ENCODE measurements around the gene HIBCH.
"Not testable (repeated sequence)": the region's sequence is repeated elsewhere in the genome, so short reads cannot be mapped to it uniquely, and the experiment has no call there.

HIBCH gene

DNA sequence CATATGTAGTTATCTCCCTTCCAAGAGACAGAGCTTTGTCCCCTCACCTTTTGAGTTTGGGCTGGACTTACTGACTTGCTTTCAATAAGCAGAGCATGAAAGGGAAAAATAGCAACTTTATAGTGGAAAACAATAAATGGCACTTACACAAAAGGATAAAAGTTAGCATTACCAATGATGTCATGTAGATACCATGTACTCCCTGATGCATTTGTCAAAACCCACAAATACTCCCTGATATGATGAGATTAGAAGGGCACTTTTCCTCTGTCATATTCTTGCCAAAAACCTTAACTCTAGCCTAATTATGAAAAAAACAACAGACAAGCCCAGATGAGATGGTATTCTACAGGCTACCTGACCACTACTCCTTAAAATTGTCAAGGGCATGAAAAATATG lies 16.0 kb downstream of the HIBCH start:
- Histone ChIP-seq H3K36me3 (ENCODE audit: control insufficient read depth in 1 of 2, insufficient read depth in 2 of 2, low read length in 2 of 2) (peaks cover 0 to 3% of the 10 kb centered on the region in 2 donors), H3K27ac (ENCODE audit: low read length) (no peak overlapping the region), H3K4me3 (ENCODE audit: low read depth in 1 of 2, low read length in 2 of 2) (no peak overlapping the region), H3K9me3 (ENCODE audit: control insufficient read depth in 1 of 2, low read length in 2 of 2) (no peaks in the 10 kb centered on the region), H3K27me3 (ENCODE audit: low read depth, low read length) (no peaks in the 10 kb centered on the region), H3K4me1 (ENCODE audit: control insufficient read depth in 1 of 2, insufficient read depth in 2 of 2, low read length in 2 of 2) (no peaks in the 10 kb centered on the region)

DNA sequence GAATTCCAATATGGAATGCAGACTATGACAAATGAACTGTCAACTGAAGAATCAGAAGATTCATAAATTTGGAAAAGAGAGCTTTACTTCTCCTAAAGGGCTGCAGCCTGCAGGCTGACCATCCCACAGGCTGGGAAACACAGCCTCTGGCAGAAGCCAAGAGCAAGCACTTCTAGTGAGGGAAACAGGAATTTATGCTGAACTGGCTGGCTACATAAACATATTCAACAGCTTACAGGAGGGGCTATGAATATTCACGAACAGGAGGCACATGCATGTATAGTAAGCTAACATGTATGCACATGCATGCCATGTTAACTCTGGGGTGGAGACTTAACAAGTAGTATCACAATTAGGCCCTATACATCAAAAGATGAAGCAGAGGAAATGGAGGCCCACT lies 17.6 kb downstream of the HIBCH start:
- peaks cover 0 to 3% of the 10 kb centered on the region in 2 donors for H3K9me3 ChIP-seq (ENCODE audit: control insufficient read depth in 1 of 2, low read length in 2 of 2)
- no peak overlapping the region for H3K4me3 ChIP-seq (ENCODE audit: low read depth in 1 of 2, low read length in 2 of 2)
- peaks cover 0 to 3% of the 10 kb centered on the region in 2 donors for H3K36me3 ChIP-seq (ENCODE audit: control insufficient read depth in 1 of 2, insufficient read depth in 2 of 2, low read length in 2 of 2)
- no peaks in the 10 kb centered on the region for H3K27me3 ChIP-seq (ENCODE audit: low read depth, low read length)
- no peak overlapping the region for H3K27ac ChIP-seq (ENCODE audit: low read length)
- H3K4me1 ChIP-seq (ENCODE audit: control insufficient read depth in 1 of 2, insufficient read depth in 2 of 2, low read length in 2 of 2): no peaks in the 10 kb centered on the region

DNA sequence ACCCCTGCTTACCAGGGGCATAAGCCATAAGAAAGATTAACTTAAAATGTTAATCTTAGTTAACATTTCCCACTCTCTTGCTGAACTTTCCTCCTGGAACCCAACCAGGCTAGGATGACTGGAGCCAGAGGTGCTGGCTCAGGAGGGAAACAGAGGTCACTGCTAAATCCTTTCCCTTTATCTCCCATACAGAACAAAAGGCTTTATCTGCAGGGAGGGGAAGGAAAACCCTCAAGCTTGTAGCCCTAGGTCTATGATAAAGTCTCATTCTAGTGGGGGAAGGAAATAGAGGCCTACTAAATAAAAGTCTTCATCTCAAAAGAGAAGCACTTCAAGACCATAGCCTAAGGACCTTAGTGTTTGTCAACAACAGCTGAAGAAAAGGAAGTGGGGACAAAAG lies 18.6 kb downstream of the HIBCH start:
- Histone ChIP-seq H3K4me1 (ENCODE audit: control insufficient read depth in 1 of 2, insufficient read depth in 2 of 2, low read length in 2 of 2) (no peaks in the 10 kb centered on the region), H3K4me3 (ENCODE audit: low read depth in 1 of 2, low read length in 2 of 2) (no peak overlapping the region), H3K27me3 (ENCODE audit: low read depth, low read length) (no peaks in the 10 kb centered on the region), H3K36me3 (ENCODE audit: control insufficient read depth in 1 of 2, insufficient read depth in 2 of 2, low read length in 2 of 2) (peaks cover 0 to 10% of the 10 kb centered on the region in 2 donors), H3K9me3 (ENCODE audit: control insufficient read depth in 1 of 2, low read length in 2 of 2) (peaks cover 0 to 3% of the 10 kb centered on the region in 2 donors), H3K27ac (ENCODE audit: low read length) (no peak overlapping the region)

DNA sequence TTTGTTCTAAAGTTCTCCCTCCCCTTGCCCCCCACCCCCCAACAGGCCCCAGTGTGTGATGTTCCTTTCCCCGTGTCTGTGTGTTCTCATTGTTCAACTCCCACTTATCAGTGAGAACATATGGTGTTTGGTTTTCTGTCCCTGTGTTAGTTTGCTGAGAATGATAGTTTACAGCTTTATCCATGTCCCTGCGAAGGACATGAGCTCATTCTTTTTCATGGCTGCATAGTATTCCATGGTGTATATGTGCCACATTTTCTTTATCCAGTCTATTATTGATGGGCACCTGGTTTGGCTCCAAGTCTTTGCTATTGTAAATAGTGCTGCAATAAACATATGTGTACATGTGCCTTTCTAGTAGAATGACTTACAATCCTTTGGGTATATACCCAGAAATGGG lies 21.7 kb downstream of the HIBCH start:
- H3K4me1 ChIP-seq (ENCODE audit: control insufficient read depth in 1 of 2, insufficient read depth in 2 of 2, low read length in 2 of 2); H3K9me3 ChIP-seq (ENCODE audit: control insufficient read depth in 1 of 2, low read length in 2 of 2); H3K4me3 ChIP-seq (ENCODE audit: low read depth in 1 of 2, low read length in 2 of 2); H3K27ac ChIP-seq (ENCODE audit: low read length); H3K27me3 ChIP-seq (ENCODE audit: low read depth, low read length): not testable (repeated sequence)
- peaks cover 11 to 20% of the 10 kb centered on the region in 2 donors for H3K36me3 ChIP-seq (ENCODE audit: control insufficient read depth in 1 of 2, insufficient read depth in 2 of 2, low read length in 2 of 2)

DNA sequence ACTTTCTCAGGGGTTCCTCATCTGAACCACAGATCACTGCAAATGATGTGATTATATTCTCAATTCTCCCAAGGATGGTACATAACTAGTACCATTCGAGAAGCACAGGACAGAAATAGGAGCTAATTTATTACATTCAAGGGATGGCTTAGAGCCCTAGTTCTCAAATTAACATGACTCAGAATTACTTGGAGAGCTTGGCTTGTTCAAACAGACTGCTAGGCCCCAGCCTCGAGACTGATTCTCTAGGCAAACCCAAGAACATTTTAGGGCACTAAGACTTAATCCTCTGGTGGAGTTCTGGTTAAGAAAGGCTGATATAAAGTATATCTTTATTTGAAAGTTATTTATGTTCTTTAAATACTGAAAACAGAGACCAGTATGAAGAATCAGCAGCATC lies 35.8 kb downstream of the HIBCH start:
- Histone ChIP-seq H3K27ac (ENCODE audit: low read length) (no peak overlapping the region), H3K36me3 (ENCODE audit: control insufficient read depth in 1 of 2, insufficient read depth in 2 of 2, low read length in 2 of 2) (peaks cover 0 to 4% of the 10 kb centered on the region in 2 donors), H3K4me3 (ENCODE audit: low read depth in 1 of 2, low read length in 2 of 2) (no peak overlapping the region), H3K4me1 (ENCODE audit: control insufficient read depth in 1 of 2, insufficient read depth in 2 of 2, low read length in 2 of 2) (peaks cover 0 to 3% of the 10 kb centered on the region in 2 donors), H3K9me3 (ENCODE audit: control insufficient read depth in 1 of 2, low read length in 2 of 2) (no peaks in the 10 kb centered on the region), H3K27me3 (ENCODE audit: low read depth, low read length) (no peaks in the 10 kb centered on the region)

DNA sequence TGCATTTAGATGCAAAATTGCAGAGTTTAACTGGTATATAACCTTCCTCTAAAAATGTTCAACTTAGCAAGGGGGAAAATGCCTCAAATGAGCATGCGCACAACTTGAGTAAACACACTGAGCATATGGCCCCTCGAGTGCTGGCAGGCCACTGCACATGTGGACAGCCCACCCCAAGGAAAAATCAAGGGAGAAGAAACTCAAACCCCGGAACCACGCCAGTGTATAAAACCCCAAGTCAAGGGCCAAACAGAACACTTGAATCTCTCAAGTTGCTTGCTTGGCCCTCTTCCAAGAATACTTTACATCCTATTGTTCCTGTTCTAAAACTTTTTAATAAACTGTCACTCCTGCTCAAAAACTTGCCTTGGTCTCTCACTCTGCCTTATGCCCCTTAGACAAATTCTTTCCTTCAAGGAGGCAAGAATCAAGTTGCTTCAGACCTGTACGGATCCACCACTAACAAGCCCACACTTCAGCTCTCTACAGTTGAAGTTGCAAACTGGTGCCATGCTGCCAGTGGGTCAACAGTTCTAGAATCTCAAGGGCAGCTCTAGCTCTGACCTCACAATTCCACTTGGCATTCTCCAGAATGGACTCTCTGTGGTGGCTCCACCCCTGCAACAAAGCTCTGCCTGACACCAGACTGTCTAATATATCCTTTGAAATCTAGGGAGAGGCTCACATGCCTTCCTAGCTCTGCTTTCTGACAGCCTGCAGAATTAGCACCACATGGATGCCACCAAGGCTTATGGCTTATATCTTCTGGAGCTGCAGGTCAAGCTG lies 38.9 kb downstream of the HIBCH start:
- Histone ChIP-seq H3K36me3 (ENCODE audit: control insufficient read depth in 1 of 2, insufficient read depth in 2 of 2, low read length in 2 of 2) (no peaks in the 10 kb centered on the region), H3K27ac (ENCODE audit: low read length) (no peak overlapping the region), H3K9me3 (ENCODE audit: control insufficient read depth in 1 of 2, low read length in 2 of 2) (no peaks in the 10 kb centered on the region), H3K4me3 (ENCODE audit: low read depth in 1 of 2, low read length in 2 of 2) (no peak overlapping the region), H3K27me3 (ENCODE audit: low read depth, low read length) (no peaks in the 10 kb centered on the region), H3K4me1 (ENCODE audit: control insufficient read depth in 1 of 2, insufficient read depth in 2 of 2, low read length in 2 of 2) (peaks cover 0 to 3% of the 10 kb centered on the region in 2 donors)

DNA sequence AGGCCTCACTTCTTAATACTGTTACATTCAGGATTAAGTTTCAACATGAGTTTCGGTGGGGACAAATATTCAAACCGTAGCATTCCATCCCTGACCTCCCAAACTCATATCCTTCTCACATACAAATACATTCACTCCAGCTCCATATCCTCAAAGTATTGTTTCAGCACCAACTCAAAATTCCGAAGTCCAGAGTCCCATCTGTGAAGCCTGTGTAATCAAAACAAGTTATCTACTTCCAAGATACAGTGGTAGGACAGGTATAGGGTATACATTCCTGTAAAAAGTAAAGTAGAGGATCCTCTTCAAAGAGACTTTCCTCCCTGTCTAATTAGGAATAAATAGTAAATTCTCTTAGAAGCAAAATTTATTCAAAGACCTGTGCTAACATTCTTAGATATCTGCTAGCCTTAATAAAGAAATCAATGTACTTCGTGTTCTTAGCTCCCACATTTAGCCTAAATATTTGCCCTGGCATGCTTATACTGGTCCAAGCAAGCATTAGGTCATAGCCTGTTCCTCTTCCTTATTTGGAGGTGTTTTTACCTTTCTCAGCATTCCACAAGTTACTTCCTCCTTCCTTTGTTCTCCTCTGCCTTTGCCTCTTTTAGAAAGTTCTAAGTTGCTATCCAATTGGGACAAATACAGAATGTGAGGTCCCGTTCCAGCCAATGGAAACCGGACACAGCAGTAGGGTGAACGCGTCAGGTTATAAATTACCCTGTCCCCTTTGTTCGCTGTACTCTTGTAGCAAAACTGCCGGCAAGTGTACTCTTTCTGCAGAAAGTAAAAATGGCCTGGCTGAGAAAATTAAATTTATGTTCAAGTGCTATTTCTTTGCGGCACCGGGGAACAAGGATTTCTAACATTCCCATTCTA lies 40.1 kb downstream of the HIBCH start:
- H3K27ac ChIP-seq (ENCODE audit: low read length); H3K9me3 ChIP-seq (ENCODE audit: control insufficient read depth in 1 of 2, low read length in 2 of 2); H3K4me1 ChIP-seq (ENCODE audit: control insufficient read depth in 1 of 2, insufficient read depth in 2 of 2, low read length in 2 of 2): not testable (repeated sequence)

DNA sequence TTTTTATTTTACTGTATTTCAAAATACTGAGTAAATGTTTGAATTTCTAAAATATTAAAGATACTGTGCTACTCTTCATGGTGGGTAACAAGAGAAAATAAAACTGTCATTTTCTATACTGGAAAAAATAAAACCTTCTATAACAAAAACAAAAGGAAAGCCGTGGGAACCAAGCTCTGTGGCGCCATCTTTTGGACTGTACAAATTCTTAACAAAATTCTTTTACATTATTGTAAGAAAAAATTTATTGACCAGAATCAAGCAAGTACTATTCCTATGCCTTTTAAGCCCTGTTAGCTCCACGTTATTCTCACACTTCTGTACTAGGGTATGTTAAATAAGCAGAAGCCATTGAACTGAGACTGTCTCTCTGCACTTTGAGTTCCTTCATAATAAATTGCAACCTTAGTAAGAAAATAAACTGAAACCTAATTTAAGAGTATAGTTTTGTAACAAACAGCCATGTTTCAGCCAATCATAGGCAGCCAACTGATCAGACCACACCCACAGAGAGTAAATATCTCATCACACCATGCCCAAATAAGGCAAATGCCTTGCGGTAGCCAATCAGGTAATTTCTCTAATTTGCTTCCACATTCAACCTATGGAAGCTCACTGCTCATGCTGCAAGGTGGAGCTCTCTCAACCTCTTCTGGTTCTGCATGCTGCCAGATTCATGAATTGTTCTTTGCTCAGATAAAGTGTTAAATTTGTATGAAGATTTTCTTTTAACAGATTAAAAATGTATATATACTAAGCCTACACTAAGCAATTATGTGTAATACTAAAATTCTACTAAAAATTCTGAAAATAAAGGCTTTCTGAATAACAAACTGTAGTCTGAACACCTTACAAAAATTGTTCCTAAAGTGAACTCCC lies 42.2 kb downstream of the HIBCH start:
- Histone ChIP-seq H3K27me3 (ENCODE audit: low read depth, low read length) (no peaks in the 10 kb centered on the region), H3K4me1 (ENCODE audit: control insufficient read depth in 1 of 2, insufficient read depth in 2 of 2, low read length in 2 of 2) (no peaks in the 10 kb centered on the region), H3K9me3 (ENCODE audit: control insufficient read depth in 1 of 2, low read length in 2 of 2) (no peaks in the 10 kb centered on the region), H3K27ac (ENCODE audit: low read length) (no peak overlapping the region), H3K36me3 (ENCODE audit: control insufficient read depth in 1 of 2, insufficient read depth in 2 of 2, low read length in 2 of 2) (no peaks in the 10 kb centered on the region), H3K4me3 (ENCODE audit: low read depth in 1 of 2, low read length in 2 of 2) (no peak overlapping the region)

More for the DNA sequence above, 40.1 kb downstream of the HIBCH start:
- not testable (repeated sequence) for H3K4me3 ChIP-seq (ENCODE audit: low read depth in 1 of 2, low read length in 2 of 2); H3K27me3 ChIP-seq (ENCODE audit: low read depth, low read length); H3K36me3 ChIP-seq (ENCODE audit: control insufficient read depth in 1 of 2, insufficient read depth in 2 of 2, low read length in 2 of 2)

DNA sequence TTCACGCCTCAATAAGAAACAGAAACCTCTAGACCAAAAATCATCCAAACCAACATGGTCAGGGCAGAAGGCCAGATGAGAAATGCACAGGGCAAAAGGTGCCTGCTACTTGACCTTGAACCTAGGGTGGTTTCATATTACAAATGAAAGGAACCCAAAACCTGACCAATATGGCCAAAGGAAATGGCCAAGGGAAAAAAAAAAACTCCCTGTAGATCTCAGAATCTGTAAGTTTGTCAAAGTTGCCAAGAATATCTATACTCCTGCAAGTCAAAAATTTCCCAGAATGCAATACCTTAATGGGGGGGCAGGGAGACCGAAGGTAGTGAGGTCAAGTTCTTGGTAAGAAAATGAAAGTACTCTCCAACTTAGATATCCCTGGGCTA lies 47.2 kb downstream of the HIBCH start:
- H3K9me3 ChIP-seq (ENCODE audit: control insufficient read depth in 1 of 2, low read length in 2 of 2): no peaks in the 10 kb centered on the region
- no peak overlapping the region for H3K4me3 ChIP-seq (ENCODE audit: low read depth in 1 of 2, low read length in 2 of 2)
- H3K36me3 ChIP-seq (ENCODE audit: control insufficient read depth in 1 of 2, insufficient read depth in 2 of 2, low read length in 2 of 2): no peaks in the 10 kb centered on the region
- no peaks in the 10 kb centered on the region for H3K27me3 ChIP-seq (ENCODE audit: low read depth, low read length)
- H3K4me1 ChIP-seq (ENCODE audit: control insufficient read depth in 1 of 2, insufficient read depth in 2 of 2, low read length in 2 of 2): no peaks in the 10 kb centered on the region
- no peak overlapping the region for H3K27ac ChIP-seq (ENCODE audit: low read length)

DNA sequence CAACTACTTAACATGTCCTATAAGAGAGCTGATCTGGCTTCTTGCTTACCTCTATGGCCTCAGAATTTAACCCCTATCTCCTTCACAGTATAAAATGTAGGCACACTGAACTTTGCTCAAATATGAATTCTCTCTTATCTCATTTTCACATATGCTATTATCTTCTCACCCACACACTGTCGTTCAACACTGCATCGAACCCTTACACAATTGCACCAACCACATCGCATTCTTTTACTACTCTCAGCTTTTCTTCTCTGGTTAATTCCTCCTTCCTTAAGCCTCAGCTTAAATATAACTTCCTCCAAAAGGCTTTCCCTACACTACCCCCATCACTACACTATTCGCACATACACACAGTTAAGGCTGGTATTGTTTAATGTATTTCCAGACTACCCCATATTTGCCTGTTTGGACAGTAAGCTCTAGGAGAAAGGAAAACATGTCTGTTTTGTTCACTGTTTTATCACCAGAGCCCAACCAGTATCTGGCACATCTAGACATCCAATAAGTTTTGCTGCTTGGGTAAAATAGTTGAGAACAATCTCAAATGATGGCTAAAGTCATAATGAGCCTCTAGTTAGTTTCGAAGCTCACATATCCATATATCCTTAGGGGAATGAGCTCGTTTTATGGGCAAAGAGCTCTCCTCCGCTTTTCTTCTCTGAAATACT lies 47.7 kb downstream of the HIBCH start:
- H3K36me3 ChIP-seq (ENCODE audit: control insufficient read depth in 1 of 2, insufficient read depth in 2 of 2, low read length in 2 of 2): no peaks in the 10 kb centered on the region
- no peak overlapping the region for H3K4me3 ChIP-seq (ENCODE audit: low read depth in 1 of 2, low read length in 2 of 2)
- no peaks in the 10 kb centered on the region for H3K9me3 ChIP-seq (ENCODE audit: control insufficient read depth in 1 of 2, low read length in 2 of 2)
- H3K4me1 ChIP-seq (ENCODE audit: control insufficient read depth in 1 of 2, insufficient read depth in 2 of 2, low read length in 2 of 2): no peaks in the 10 kb centered on the region
- no peaks in the 10 kb centered on the region for H3K27me3 ChIP-seq (ENCODE audit: low read depth, low read length)
- no peak overlapping the region for H3K27ac ChIP-seq (ENCODE audit: low read length)

All from muscle layer of duodenum (tissue), 2 donors.